NCI-H345 treated with DMSO at 0.1 percent for 48 hours (cell line): Measurements from ENCODE around the gene MAN1C1.

Experiments
- DNase-seq: peaks from one replicate; lab custom pipeline; 2025; ENCODE audit not compliant: unreplicated experiment; lab: John Stamatoyannopoulos, UW

The MAN1C1 gene

GRCh38 chr1:25832336-25833037, 215.9 kb downstream of the MAN1C1 start:
- no peak for DNase-seq

- DNase-seq: no peak
Measured at GRCh38 chr1:25833158-25833557, 216.6 kb downstream of the MAN1C1 start.
